Testis (tissue), 2 donors: ENCODE measurements around the gene SLFN13.

Experiments used
- POLR2A ChIP-seq: fragments of 450-650 bp; IDR thresholded peaks from one replicate; pipeline ENCODE4 v1.6.1; 2017; ENCODE audit warnings: antibody characterized with exemption, mild to moderate bottlenecking, moderate library complexity
- TF ChIP-seq, protein P1 (sequence below), 3 experiments: fragments of 450-650 bp in 2 of 3; fragments of 200-600 bp in 1 of 3; sonication (generic) in 1 of 3; IDR thresholded peaks; one replicate each; pipeline ENCODE4 v1.5.1; 2016 to 2019; ENCODE audit warnings: antibody characterized with exemption in 3 of 3, mild to moderate bottlenecking in 2 of 3, moderate library complexity in 1 of 3

DNA sequence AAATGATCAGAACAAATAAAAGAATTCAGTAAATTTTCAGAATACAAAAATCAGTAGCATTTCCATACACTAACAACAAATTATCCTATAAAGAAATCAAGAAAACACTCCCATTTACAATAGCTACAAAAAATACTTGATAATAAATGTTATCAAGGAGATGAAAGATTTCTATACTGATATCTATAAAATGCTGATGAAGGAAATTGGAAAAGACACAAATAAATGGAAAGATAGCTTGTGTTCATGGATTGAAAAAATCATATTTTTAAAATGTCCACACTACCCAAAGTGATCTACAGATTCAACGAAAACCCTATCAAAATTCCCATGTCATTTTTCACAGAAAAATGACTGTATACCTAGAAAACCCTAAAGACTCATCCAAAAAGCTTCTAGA lies 34.3 kb downstream of the SLFN13 start:
- TF ChIP-seq, protein P1, sequence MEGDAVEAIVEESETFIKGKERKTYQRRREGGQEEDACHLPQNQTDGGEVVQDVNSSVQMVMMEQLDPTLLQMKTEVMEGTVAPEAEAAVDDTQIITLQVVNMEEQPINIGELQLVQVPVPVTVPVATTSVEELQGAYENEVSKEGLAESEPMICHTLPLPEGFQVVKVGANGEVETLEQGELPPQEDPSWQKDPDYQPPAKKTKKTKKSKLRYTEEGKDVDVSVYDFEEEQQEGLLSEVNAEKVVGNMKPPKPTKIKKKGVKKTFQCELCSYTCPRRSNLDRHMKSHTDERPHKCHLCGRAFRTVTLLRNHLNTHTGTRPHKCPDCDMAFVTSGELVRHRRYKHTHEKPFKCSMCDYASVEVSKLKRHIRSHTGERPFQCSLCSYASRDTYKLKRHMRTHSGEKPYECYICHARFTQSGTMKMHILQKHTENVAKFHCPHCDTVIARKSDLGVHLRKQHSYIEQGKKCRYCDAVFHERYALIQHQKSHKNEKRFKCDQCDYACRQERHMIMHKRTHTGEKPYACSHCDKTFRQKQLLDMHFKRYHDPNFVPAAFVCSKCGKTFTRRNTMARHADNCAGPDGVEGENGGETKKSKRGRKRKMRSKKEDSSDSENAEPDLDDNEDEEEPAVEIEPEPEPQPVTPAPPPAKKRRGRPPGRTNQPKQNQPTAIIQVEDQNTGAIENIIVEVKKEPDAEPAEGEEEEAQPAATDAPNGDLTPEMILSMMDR (IDR thresholded peaks at IDR 0.05): no peak
- no peak for TF ChIP-seq POLR2A
